Endothelial cell of umbilical vein (primary cell): ENCODE measurements around the gene PLEKHA7. TPM values are rescaled to one million over a fixed set of nuclear protein-coding genes. Genes with fewer than 3 reads are reported as not detected.

Experiments used
- BruUV-seq: library from RNA; stranded (reverse); fragments of 400-500 nt; replicated peaks from 2 replicates; lab custom pipeline; 2021; lab: Mats Ljungman, UMichigan
- CTCF ChIA-PET: fragments of 300-600, 350-600 bp; sonication (Branson Sonifier 250); formaldehyde crosslinking; loops from one replicate; lab custom pipeline; 2021; ENCODE audit warnings: antibody characterized with exemption, inconsistent platforms; lab: Charles Lee
- POLR2A ChIA-PET: fragments of 300-600, 350-600 bp; sonication (Branson Sonifier 250); formaldehyde crosslinking; loops from one replicate; lab custom pipeline; 2021; ENCODE audit warnings: antibody characterized with exemption, inconsistent platforms; lab: Charles Lee
- DNase-seq: peaks from one replicate; pipeline ENCODE4 v3.0.0-alpha.2; 2011; ENCODE audit warnings: low read depth, low spot score
- FAIRE-seq: peaks from 2 replicates; lab custom pipeline; 2011; peaks lifted over from hg19 to GRCh38; lab: Jason Lieb, UNC
- H2AFZ ChIP-seq: 2 replicates; pipeline ENCODE4 v1.6.0; 2012; ENCODE audit warnings: low read depth, low read length, control low read depth, inconsistent platforms
- H3K27ac ChIP-seq: 2 replicates; pipeline ENCODE4 v1.5.1; 2011; ENCODE audit warnings: low read depth, mild to moderate bottlenecking, control low read depth, low read length, moderate library complexity; ENCODE audit not compliant: insufficient read depth
- H3K27me3 ChIP-seq, 2 experiments: 2 replicates each; pipeline versions ENCODE4 v1.6.0 to v1.6.1; 2011; ENCODE audit warnings: low read length in 2 of 2, mixed read lengths in 1 of 2; ENCODE audit not compliant: control insufficient read depth in 2 of 2, insufficient read depth in 2 of 2
- H3K36me3 ChIP-seq, 2 experiments: 2 replicates in 1 of 2; 3 replicates in 1 of 2; pipeline ENCODE4 v1.5.1; 2011; ENCODE audit warnings: low read length in 2 of 2, mild to moderate bottlenecking in 1 of 2, moderate library complexity in 1 of 2; ENCODE audit not compliant: control insufficient read depth in 2 of 2, insufficient read depth in 2 of 2; ENCODE audit errors: extremely low read depth in 1 of 2
- H3K4me1 ChIP-seq: 3 replicates; pipeline ENCODE4 v1.5.1; 2011; ENCODE audit warnings: mild to moderate bottlenecking, low read length; ENCODE audit not compliant: control insufficient read depth, insufficient read depth; ENCODE audit errors: extremely low read depth
- H3K4me2 ChIP-seq: 2 replicates; pipeline ENCODE4 v1.6.1; 2011; ENCODE audit warnings: low read length, control low read depth, mixed read lengths; ENCODE audit not compliant: insufficient read depth
- H3K4me3 ChIP-seq, 3 experiments: fragments of 200-600 bp in 1 of 3; sonication (generic), shearing (Covaris generic) in 1 of 3; replicated peaks in 1 of 3; 2 replicates each; pipeline ENCODE4 v1.5.1; 2011 to 2016; ENCODE audit warnings: control low read depth in 3 of 3, low read length in 3 of 3, mild to moderate bottlenecking in 2 of 3, inconsistent platforms in 1 of 3, low read depth in 1 of 3, moderate library complexity in 1 of 3; ENCODE audit not compliant: insufficient read depth in 1 of 3
- H3K79me2 ChIP-seq: 2 replicates; pipeline ENCODE4 v1.6.0; 2012; ENCODE audit warnings: low read length, inconsistent platforms; ENCODE audit not compliant: control insufficient read depth, insufficient read depth
- H3K9ac ChIP-seq: replicated peaks from 2 replicates; pipeline ENCODE3; 2011; ENCODE audit warnings: low read length, control low read depth; ENCODE audit not compliant: insufficient read depth; ENCODE audit errors: extremely low read depth
- H3K9me1 ChIP-seq: replicated peaks from 3 replicates; pipeline ENCODE4 v1.6.0; 2011; ENCODE audit warnings: mild to moderate bottlenecking, low read length; ENCODE audit not compliant: control insufficient read depth, insufficient read depth; ENCODE audit errors: extremely low read depth
- H3K9me3 ChIP-seq: replicated peaks from 2 replicates; pipeline ENCODE4 v1.5.1; 2012; ENCODE audit warnings: low read length, inconsistent platforms; ENCODE audit not compliant: control insufficient read depth, insufficient read depth
- H4K20me1 ChIP-seq: replicated peaks from 2 replicates; pipeline ENCODE3; 2011; ENCODE audit warnings: mild to moderate bottlenecking, low read length; ENCODE audit not compliant: control insufficient read depth, insufficient read depth; ENCODE audit errors: extremely low read depth
- CTCF ChIP-seq, 2 donors: IDR thresholded peaks; 1 replicate in 1 of 2; 2 replicates in 1 of 2; pipeline ENCODE4 v1.5.1; 2011; ENCODE audit warnings: low read length in 2 of 2, mild to moderate bottlenecking in 2 of 2, moderate library complexity in 2 of 2, control low read depth in 1 of 2, inconsistent platforms in 1 of 2, low read depth in 1 of 2; ENCODE audit not compliant: insufficient read depth in 1 of 2; ENCODE audit errors: extremely low read depth in 1 of 2
- EZH2 ChIP-seq: IDR thresholded peaks from 2 replicates; pipeline ENCODE4 v1.6.1; 2012; ENCODE audit warnings: borderline replicate concordance, low read depth, mild to moderate bottlenecking, moderate library complexity, low read length, inconsistent platforms; ENCODE audit not compliant: severe bottlenecking
- FOS ChIP-seq: IDR thresholded peaks from 2 replicates; pipeline ENCODE4 v1.6.1; 2011; ENCODE audit warnings: mild to moderate bottlenecking, low read length, moderate library complexity, borderline replicate concordance; ENCODE audit not compliant: insufficient read depth
- GATA2 ChIP-seq: IDR thresholded peaks from 2 replicates; pipeline ENCODE4 v1.7.0; 2011; ENCODE audit warnings: low read depth, mild to moderate bottlenecking, moderate library complexity, mixed read lengths, low read length; ENCODE audit not compliant: insufficient read length, insufficient read depth
- JUN ChIP-seq: IDR thresholded peaks from 2 replicates; pipeline ENCODE4 v1.6.1; 2011; ENCODE audit warnings: borderline replicate concordance, low read depth; ENCODE audit not compliant: insufficient read length, insufficient read depth
- MAX ChIP-seq: IDR thresholded peaks from 2 replicates; pipeline ENCODE4 v1.6.1; 2011; ENCODE audit not compliant: insufficient read depth, insufficient read length
- MYC ChIP-seq: IDR thresholded peaks from one replicate; pipeline ENCODE4 v1.6.1; 2011; ENCODE audit warnings: mild to moderate bottlenecking, low read depth, low read length
- POLR2A ChIP-seq: IDR thresholded peaks from 2 replicates; pipeline ENCODE4 v1.6.1; 2012; ENCODE audit warnings: low read depth, mild to moderate bottlenecking, control low read depth, low read length
- POLR2AphosphoS5 ChIP-seq: IDR thresholded peaks from 2 replicates; pipeline ENCODE4 v1.6.1; 2012; ENCODE audit warnings: low read depth, mild to moderate bottlenecking, control low read depth, low read length, moderate library complexity; ENCODE audit not compliant: insufficient read depth
- dilution Hi-C: fragments of 300-500 bp; cut with MboI; formaldehyde crosslinking; loops from one replicate; pipeline ENCODE4 v1.15.0; 2019; ENCODE audit warnings: low sequenced_read_pairs; ENCODE audit not compliant: extremely low pct_ligation_motif_present
- intact Hi-C: fragments of 100-400 bp; cut with micrococcal nuclease; formaldehyde crosslinking; loops from one replicate; pipeline ENCODE4 v1.10.0; 2022
- polyA plus RNA-seq, 4 experiments: library from polyadenylated mRNA; depleted of rRNA in 3 of 4; stranded (reverse) in 3 of 4; unstranded in 1 of 4; fragments of >200 nt; gene quantifications; 2 replicates each; pipeline versions ENCODE4 v1.2.1 to v1.2.3, GENCODE V29; 2011 to 2012; ENCODE audit warnings: missing spikeins in 1 of 4
- total RNA-seq: library from RNA; stranded (reverse); gene quantifications from 2 replicates; pipeline ENCODE4 v1.2.3, GENCODE V29; 2021

Gene PLEKHA7
- total and polyA plus RNA-seq, 2 donors (not counting 3 experiments of a cell fraction or from before 2014, with no cell fraction given): 1.7 to 3.8 TPM

- DNase-seq: no peak
- no peaks in the 10 kb centered on the region for H3K9me3 ChIP-seq
- H3K9ac ChIP-seq: no peak overlapping the region
- no peak overlapping the region for H2AFZ ChIP-seq
- POLR2A ChIA-PET: no interaction called here
- CTCF ChIA-PET: interaction anchor here (1.0 kb wide), 1 partner anchor 8 kb away, joined by 3 read pairs; no protein-coding TSS in a partner anchor
- H3K4me3 ChIP-seq: no peak overlapping the region
- no peaks in the 10 kb centered on the region for H3K36me3 ChIP-seq
- no peaks in the 10 kb centered on the region for H3K79me2 ChIP-seq
- BruUV-seq: no TSS peak
- no peaks in the 10 kb centered on the region for H3K27me3 ChIP-seq
- H3K4me2 ChIP-seq: no peak overlapping the region
- no peak overlapping the region for H3K27ac ChIP-seq
- H4K20me1 ChIP-seq: no peaks in the 10 kb centered on the region
- TF ChIP-seq EZH2 (no peak), CTCF (IDR thresholded peaks at IDR 0.05; ENCODE audit: extremely low read depth in 1 of 2, insufficient read depth in 1 of 2, low read depth in 1 of 2, low read length in 2 of 2) (no peak), POLR2AphosphoS5 (no peak), FOS (no peak), MAX (no peak), GATA2 (no peak), MYC (no peak), POLR2A (no peak), JUN (no peak)
- H3K9me1 ChIP-seq: no peaks in the 10 kb centered on the region
- dilution Hi-C loops: no loop called here
- no peaks in the 10 kb centered on the region for H3K4me1 ChIP-seq
- intact Hi-C loops: no loop called here
- no peak for FAIRE-seq
These were observed 54.6 kb downstream of the PLEKHA7 start for GRCh38 chr11:16959602-16960001.
